ENCODE data around the gene BICDL1. TPM values are rescaled to one million over a fixed set of nuclear protein-coding genes. Genes with fewer than 3 reads are reported as not detected.

BICDL1 gene
- total RNA-seq, 2 donors from 2014 or later: 5.0 to 11.1 TPM

DNA sequence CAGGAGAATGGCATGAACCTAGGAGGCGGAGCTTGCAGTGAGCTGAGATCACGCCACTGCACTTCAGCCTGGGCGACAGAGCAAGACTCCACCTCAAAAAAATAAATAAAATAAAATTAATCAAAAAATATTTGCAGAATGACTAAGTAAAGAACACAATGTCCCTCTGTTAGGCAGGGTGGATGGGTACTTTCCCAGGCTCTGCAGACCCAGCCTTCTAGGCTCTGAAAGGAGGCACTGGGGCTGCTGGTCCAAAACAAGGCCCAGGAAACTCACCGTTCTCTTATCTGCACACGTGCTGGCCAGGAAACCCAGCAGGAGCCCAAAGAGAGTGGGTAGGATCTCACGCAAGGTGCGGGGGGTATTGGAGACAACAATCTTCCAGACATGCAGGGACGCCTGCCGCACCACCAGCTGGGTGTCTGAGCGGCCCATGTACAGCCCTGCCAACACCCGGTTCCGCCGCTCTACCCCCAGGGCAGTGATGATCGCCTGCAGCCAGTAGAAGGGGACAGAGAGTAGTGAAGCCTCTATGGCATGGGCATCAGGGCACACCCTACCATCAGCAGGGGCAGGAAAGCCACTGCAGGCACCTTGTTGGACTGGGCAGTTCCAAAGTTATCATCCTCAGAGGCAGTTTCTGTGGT is 153.3 kb downstream of the BICDL1 start:
- intact Hi-C loops (cut with DNase I): no loop called here
- Histone ChIP-seq H3K27me3 (no peaks in the 10 kb centered on the region), H3K9ac (ENCODE audit: low read depth in 2 of 2, low read length in 2 of 2) (no peak overlapping the region), H3K36me3 (peaks cover 37% of the 10 kb centered on the region), H3K4me3 (no peak overlapping the region), H3K9me3 (no peaks in the 10 kb centered on the region), H3K27ac (no peak overlapping the region), H3K4me1 (no peaks in the 10 kb centered on the region)
- DNase-seq: no peak
- TF ChIP-seq CTCF (IDR thresholded peaks at IDR 0.05): no peak

Other genes with a start within 250 kb of the BICDL1 start
- 10 to 100 TPM; 12.6 to 42.4 TPM for gene CIT, start 111.9 kb upstream of the BICDL1 start, total RNA-seq
- gene RAB35, start 127.5 kb downstream of the BICDL1 start, total RNA-seq: 10 to 100 TPM; 46.4 to 61.9 TPM
- gene GCN1, start 205.5 kb downstream of the BICDL1 start, total RNA-seq: 100 to 1,000 TPM in 1 of 2 donors, 10 to 100 TPM in 1; 53.4 to 144 TPM
- gene RPLP0, start 211.9 kb downstream of the BICDL1 start, total RNA-seq: 1,000 to 10,000 TPM; 1,834 to 2,096 TPM